Ovary (tissue), 9 donors: ENCODE results near the gene PIGK. TPM values are rescaled to one million over a fixed set of nuclear protein-coding genes. Genes with fewer than 3 reads are reported as not detected.

Experiments used
- DNase-seq, 5 donors: peaks; one replicate each; pipeline ENCODE4 v3.0.0-alpha.2; 2019 to 2020
- H3K27ac ChIP-seq, 2 donors: fragments of 200-600 bp; one replicate each; pipeline versions ENCODE4 v1.5.1 to v1.8.0; 2019 to 2022
- H3K27me3 ChIP-seq: fragments of 200-600 bp; one replicate; pipeline ENCODE4 v1.8.0; 2022
- H3K36me3 ChIP-seq: fragments of 200-600 bp; sonication (generic); one replicate; pipeline ENCODE4 v1.5.1; 2019
- H3K4me1 ChIP-seq: one replicate; pipeline ENCODE4 v1.8.1; 2013; ENCODE audit warnings: mild to moderate bottlenecking, moderate library complexity; ENCODE audit not compliant: insufficient read depth
- H3K4me3 ChIP-seq: fragments of 200-600 bp; sonication (generic); one replicate; pipeline ENCODE4 v1.5.1; 2017
- H3K9me3 ChIP-seq, 2 donors: fragments of 200-600 bp in 1 of 2; sonication (generic) in 1 of 2; one replicate each; pipeline versions ENCODE4 v1.5.1 to v1.8.1; 2013 to 2019; ENCODE audit warnings: mild to moderate bottlenecking in 1 of 2, moderate library complexity in 1 of 2
- CTCF ChIP-seq, 3 donors: fragments of 450-650 bp in 2 of 3; fragments of 200-600 bp in 1 of 3; IDR thresholded peaks; one replicate each; pipeline versions ENCODE4 v1.5.1 to v1.8.0; 2016 to 2022; ENCODE audit warnings: antibody characterized with exemption in 3 of 3, mild to moderate bottlenecking in 1 of 3
- EP300 ChIP-seq: sonication (generic); formaldehyde crosslinking; IDR thresholded peaks from one replicate; pipeline ENCODE4 v1.6.1; 2017; ENCODE audit warnings: antibody characterized with exemption
- POLR2A ChIP-seq: fragments of 450-650 bp; IDR thresholded peaks from one replicate; pipeline ENCODE4 v1.6.1; 2017; ENCODE audit warnings: antibody characterized with exemption, mild to moderate bottlenecking, moderate library complexity
- WGBS, 3 donors: extraction: QIAGEN DNeasy Blood & Tissue Kit in 1 of 3; methylation state at CpG; one replicate each; pipeline versions ENCODE4 v1.1.5 to v1.1.7; 2013 to 2017; 5-methylcytosine and 5-hydroxymethylcytosine counted together
- intact Hi-C, 4 donors: fragments of 100-400 bp; cut with DNase I; formaldehyde crosslinking; loops; one replicate each; pipeline versions ENCODE4 v1.11.0 to v1.15.1; 2022 to 2023
- polyA plus RNA-seq, 2 donors: library from polyadenylated mRNA; stranded (reverse); fragments of 200-250 nt in 1 of 2; fragments of 350-450 nt in 1 of 2; fragmentation: Illumina TruSeq in 1 of 2; extraction: RNeasy Lipid Tissue Mini Kit (QIAGEN cat#74804) in 1 of 2; gene quantifications; one replicate each; pipeline ENCODE4 v1.2.3, GENCODE V29; 2013 to 2014
- total RNA-seq, 7 donors: library from RNA; depleted of rRNA in 2 of 7; stranded (reverse); fragments of >200 nt in 2 of 7; fragmentation: NEBNext Ultra II Directional in 3 of 7; extraction: Animal tissue kit (Norgen Biotek cat#: 25700) in 3 of 7; gene quantifications; one replicate each; pipeline versions ENCODE4 v1.1.0 to v1.2.4, GENCODE V29; 2016 to 2023
- donor health status: DM: no; HTN: no; CAD: no; lungs with moderate emphysema.
- donor health status: DM: no; HTN: no; CAD: no.
- donor health status: Bipolar disorder and iron deficiency.
- donor health status: DM: yes; HTN: yes; CAD: no.
- donor health status: DM: no; HTN: no; CAD: no.
- donor health status: DM: yes; HTN: yes; CAD: no.

PIGK gene
- total and polyA plus RNA-seq, 9 donors, result 11.1 to 34.7 (median 19.9) TPM

DNA sequence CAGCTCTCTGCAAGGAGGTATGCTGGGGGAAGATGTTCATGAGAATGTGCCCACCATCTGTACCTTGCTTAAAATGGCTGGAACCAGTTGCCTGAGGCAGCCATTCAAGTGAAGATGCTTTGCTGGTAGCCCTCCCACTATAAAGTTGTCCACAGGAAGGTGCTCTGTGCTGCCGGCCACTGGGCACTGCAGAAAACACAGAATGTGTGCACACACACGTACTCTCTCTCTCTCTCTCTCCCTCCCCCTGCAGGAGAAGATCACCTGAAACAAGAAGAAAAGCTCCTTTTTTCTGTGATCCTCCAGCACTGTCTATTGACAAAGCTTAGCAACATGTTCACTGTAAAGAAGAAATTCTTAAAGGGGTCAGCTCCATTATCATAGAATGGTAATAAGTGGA is 134.8 kb downstream of the PIGK start:
- Histone ChIP-seq H3K4me1 (no peaks in the 10 kb centered on the region), H3K36me3 (no peaks in the 10 kb centered on the region), H3K27ac (no peak overlapping the region), H3K4me3 (no peak overlapping the region), H3K27me3 (no peaks in the 10 kb centered on the region), H3K9me3 (no peaks in the 10 kb centered on the region)
- no peak for DNase-seq
- WGBS, 3 donors, result 79 to 82% (median 80%) methylated on average over 2 of the region's 2 CpGs
- TF ChIP-seq CTCF (IDR thresholded peaks at IDR 0.05) (no peak), POLR2A (no peak), EP300 (no peak)
- intact Hi-C loops, result no loop called here

DNA sequence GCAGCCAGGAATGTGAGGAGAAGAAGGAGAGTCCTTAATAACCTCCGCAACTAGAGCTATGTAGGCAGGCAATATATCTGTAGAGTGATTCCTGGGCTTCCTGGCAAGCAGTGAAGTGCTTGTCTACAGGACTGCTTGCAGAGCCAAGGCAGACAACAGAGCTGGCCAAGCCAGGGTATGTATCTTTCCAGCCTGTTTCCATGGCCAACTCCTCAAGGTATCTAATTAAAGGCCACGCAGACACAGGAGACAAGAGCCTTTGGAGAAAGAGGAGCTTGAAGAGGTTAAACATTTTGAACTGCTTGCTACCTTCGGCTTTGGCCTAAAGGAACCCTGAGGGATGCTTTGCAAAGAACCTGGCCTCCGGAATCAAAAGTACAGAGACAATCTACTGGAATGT is 137.4 kb downstream of the PIGK start:
- intact Hi-C loops, result no loop called here
- Histone ChIP-seq H3K9me3 (no peaks in the 10 kb centered on the region), H3K4me1 (no peaks in the 10 kb centered on the region), H3K4me3 (no peak overlapping the region), H3K27me3 (no peaks in the 10 kb centered on the region), H3K27ac (no peak overlapping the region), H3K36me3 (no peaks in the 10 kb centered on the region)
- DNase-seq, result no peak
- TF ChIP-seq CTCF (IDR thresholded peaks at IDR 0.05) (no peak), POLR2A (no peak), EP300 (no peak)
- WGBS, 3 donors, result 38 to 48% (median 46%) methylated on average over 4 of the region's 4 CpGs

DNA sequence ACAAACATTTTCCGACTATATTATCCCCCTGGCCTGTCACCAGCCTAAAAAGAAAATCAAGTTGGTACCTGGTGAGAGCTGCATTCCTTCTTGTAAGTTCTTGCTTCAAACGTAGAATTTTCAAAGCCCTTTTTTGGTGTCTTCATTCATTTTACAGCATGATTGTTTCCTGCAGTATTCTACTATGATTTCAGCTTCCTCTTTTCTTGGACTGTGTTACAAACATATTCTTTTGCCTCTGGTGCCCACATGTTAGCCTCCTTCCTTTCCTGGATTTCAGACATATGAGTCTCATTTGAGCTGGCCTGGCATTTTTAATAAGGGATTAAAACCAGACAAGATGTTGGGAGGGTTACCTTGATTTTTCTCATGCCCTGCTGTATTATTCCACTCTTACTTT is 142.5 kb downstream of the PIGK start:
- no peak for TF ChIP-seq CTCF (IDR thresholded peaks at IDR 0.05)
- no peak for TF ChIP-seq EP300
- TF ChIP-seq POLR2A, result no peak

GRCh38 chr1:77068013-77068412 is 151.2 kb downstream of the PIGK start:
- Histone ChIP-seq H3K27ac (no peak overlapping the region), H3K36me3 (no peaks in the 10 kb centered on the region), H3K9me3 (no peaks in the 10 kb centered on the region), H3K4me3 (no peak overlapping the region), H3K4me1 (no peaks in the 10 kb centered on the region), H3K27me3 (no peaks in the 10 kb centered on the region)
- TF ChIP-seq POLR2A (no peak), CTCF (IDR thresholded peaks at IDR 0.05) (no peak), EP300 (no peak)
- WGBS, 3 donors, result 90 to 97% (median 95%) methylated on average over 2 of the region's 2 CpGs
- DNase-seq, result no peak
- intact Hi-C loops, result no loop called here

More for the DNA sequence above, 142.5 kb downstream of the PIGK start:
- 85 to 88% (median 87%) methylated on average over 2 of the region's 2 CpGs for WGBS, 3 donors
- intact Hi-C loops, result no loop called here
- no peaks in the 10 kb centered on the region for H3K27me3 ChIP-seq
- H3K4me3 ChIP-seq, result no peak overlapping the region
- no peaks in the 10 kb centered on the region for H3K36me3 ChIP-seq
- no peak overlapping the region for H3K27ac ChIP-seq
- no peaks in the 10 kb centered on the region for H3K4me1 ChIP-seq
- H3K9me3 ChIP-seq, result no peaks in the 10 kb centered on the region
- no peak for DNase-seq
